GM10248 (cell line): ENCODE data around the gene SMG7.

ENCODE experiments used
- CTCF ChIA-PET: fragments of 300-600 bp; sonication (Branson Sonifier 250); formaldehyde crosslinking; extraction: SDS; loops from one replicate; lab custom pipeline; 2021; ENCODE audit warnings: antibody characterized with exemption; lab: Yijun Ruan, JAX
- POLR2A ChIA-PET: fragments of 350-650 bp; sonication (Branson Sonifier 250); formaldehyde crosslinking; extraction: SDS; loops from one replicate; lab custom pipeline; 2020; ENCODE audit warnings: antibody characterized with exemption; lab: Yijun Ruan, JAX
- DNase-seq: peaks from one replicate; pipeline ENCODE4 v3.0.0; 2012; ENCODE audit errors: extremely low spot score
- TF ChIP-seq, protein P1 (sequence below): IDR thresholded peaks from 2 replicates; pipeline ENCODE4 v1.5.1; 2012; ENCODE audit warnings: mild to moderate bottlenecking, low read depth; ENCODE audit errors: extremely low read depth, missing control alignments, control extremely low read depth

The SMG7 gene

DNA sequence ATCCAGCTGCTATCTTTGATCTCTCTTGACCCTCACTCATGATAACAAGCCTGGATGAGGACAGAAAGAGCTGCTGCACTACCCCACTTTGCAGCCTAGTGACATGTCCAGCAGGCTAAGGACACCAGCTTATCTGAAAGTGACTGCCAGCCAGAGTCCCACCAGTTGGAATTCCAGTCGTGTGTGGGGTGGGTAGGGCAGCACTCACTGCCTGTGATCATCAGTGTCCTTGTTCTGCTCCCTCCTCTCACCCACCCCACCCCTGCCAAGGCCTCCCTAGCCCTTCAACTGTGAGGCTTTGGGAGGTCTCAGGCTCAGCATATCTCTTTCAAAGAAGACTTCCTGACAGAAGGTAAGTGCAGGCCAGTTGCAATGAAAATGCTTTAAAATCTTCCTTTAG is 38.6 kb upstream of the SMG7 start:
- POLR2A ChIA-PET = no interaction called here
- no peak for DNase-seq
- CTCF ChIA-PET = interaction anchor here (2.6 kb wide), 1 partner anchor 9 kb away, joined by 13 read pairs; no protein-coding TSS in a partner anchor
- TF ChIP-seq, protein P1, sequence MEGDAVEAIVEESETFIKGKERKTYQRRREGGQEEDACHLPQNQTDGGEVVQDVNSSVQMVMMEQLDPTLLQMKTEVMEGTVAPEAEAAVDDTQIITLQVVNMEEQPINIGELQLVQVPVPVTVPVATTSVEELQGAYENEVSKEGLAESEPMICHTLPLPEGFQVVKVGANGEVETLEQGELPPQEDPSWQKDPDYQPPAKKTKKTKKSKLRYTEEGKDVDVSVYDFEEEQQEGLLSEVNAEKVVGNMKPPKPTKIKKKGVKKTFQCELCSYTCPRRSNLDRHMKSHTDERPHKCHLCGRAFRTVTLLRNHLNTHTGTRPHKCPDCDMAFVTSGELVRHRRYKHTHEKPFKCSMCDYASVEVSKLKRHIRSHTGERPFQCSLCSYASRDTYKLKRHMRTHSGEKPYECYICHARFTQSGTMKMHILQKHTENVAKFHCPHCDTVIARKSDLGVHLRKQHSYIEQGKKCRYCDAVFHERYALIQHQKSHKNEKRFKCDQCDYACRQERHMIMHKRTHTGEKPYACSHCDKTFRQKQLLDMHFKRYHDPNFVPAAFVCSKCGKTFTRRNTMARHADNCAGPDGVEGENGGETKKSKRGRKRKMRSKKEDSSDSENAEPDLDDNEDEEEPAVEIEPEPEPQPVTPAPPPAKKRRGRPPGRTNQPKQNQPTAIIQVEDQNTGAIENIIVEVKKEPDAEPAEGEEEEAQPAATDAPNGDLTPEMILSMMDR = no peak

DNA sequence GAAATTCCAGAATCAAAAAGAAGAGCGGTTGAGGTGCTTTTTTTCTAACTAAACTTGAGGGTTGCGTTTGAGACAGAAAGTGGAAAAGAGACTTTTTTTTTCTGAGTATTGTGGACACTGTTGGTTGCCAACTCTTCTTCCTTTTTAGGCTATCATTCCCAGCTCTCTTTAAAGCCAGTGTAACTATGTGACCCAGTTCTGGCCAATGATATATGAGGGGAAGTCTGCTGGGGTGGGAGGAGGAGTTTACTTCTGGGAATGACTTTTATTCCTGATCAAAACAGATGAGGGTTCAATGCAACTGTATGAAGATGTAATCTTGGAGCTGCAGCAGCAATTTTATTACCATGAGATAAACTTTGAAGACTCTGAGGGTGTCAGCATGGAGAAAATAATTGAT is 36.8 kb upstream of the SMG7 start:
- CTCF ChIA-PET = no interaction called here
- POLR2A ChIA-PET = interaction anchor here (0.6 kb wide), 1 partner anchor 339 kb away, joined by 3 read pairs; no protein-coding TSS in a partner anchor
- DNase-seq = no peak
- TF ChIP-seq, protein P1 = no peak

DNA sequence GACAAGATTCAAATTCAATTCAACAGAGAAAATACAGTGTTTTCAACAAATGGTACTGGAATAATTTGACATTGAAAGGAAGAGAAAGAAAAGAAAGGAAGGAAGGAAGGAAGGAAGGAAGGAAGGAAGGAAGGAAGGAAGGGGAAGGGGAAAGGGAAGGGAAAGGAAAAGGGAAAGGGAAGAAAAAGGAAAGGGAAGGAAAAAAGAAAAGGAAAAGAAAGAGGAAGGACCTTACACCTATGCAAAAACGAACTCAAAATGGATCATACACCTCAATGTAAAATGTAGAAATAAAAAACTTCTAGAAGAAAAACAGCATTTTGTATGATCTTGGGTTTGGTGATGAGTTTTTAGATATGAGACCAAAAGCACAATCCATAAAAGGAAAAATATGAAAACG is 34.2 kb upstream of the SMG7 start:
- POLR2A ChIA-PET = no interaction called here
- no peak for DNase-seq
- CTCF ChIA-PET = no interaction called here
- TF ChIP-seq, protein P1 = no peak

DNA sequence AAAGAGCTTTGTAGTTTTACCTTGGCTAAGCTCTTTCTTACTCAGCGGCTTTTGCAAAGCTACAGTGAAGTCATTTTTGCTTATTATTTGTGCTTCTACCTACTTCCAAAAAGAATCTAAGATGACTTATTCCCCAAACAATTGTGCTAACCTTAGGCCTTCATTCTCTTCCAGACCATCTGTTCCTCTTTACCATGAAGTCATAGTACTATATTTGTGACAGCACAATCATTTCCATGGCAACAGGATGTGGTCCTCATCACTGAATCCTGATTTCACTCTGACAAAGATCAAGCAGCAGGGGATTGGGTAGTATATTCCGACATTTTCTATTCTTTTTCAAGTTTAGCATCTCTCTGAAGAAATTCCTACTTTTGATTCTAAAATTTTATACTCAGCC is 29.3 kb upstream of the SMG7 start:
- CTCF ChIA-PET = interaction anchor here (3.6 kb wide), 1 partner anchor 11 kb away, joined by 13 read pairs; no protein-coding TSS in a partner anchor
- DNase-seq = no peak
- TF ChIP-seq, protein P1 = no peak
- POLR2A ChIA-PET = no interaction called here

DNA sequence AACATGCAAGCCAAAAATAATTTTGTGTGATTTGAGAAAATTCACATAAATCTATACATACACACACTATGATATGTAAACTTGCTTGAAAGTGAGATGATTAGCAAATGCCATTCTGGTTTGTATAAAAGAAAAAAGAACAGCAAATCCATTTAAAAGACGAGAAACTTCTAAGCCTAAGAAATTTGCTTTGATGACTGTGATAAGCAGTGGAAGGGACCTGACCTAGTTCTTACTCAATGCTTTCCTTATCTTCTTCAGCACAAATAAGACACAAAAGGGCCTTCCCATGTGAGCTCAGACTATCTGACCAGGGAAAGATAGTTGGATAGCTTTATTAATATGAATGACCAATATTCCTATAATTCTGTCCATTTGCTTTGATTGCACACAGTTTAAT is 28.8 kb upstream of the SMG7 start:
- TF ChIP-seq, protein P1 = no peak
- DNase-seq = no peak
- ChIA-PET POLR2A (no interaction called here), CTCF (interaction anchor here (3.6 kb wide), 1 partner anchor 11 kb away, joined by 13 read pairs; no protein-coding TSS in a partner anchor)

DNA sequence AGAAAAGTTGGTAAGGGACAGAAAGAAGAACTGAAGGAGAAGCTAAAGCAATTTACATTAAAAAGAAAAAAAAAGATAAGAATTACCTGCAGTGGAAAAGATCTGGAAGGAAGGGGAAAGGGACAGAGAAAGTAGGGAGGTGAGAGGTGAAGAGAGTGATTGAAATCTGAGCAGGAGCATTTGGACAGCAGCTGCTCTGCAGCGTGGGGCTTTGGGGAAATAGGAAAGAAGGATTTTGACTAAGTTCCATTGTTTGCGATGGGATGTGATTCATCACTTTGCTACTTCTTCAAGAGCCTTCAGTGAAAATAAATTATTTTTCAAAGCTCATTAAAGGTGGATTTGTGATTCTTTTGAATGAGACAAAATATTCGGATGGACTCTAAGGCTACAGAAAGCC is 28.1 kb upstream of the SMG7 start:
- no peak for DNase-seq
- POLR2A ChIA-PET = no interaction called here
- TF ChIP-seq, protein P1 = no peak
- CTCF ChIA-PET = interaction anchor here (0.7 to 3.6 kb wide), 2 partner anchors 12 to 21 kb away, joined by 3 to 13 read pairs; no protein-coding TSS in a partner anchor

DNA sequence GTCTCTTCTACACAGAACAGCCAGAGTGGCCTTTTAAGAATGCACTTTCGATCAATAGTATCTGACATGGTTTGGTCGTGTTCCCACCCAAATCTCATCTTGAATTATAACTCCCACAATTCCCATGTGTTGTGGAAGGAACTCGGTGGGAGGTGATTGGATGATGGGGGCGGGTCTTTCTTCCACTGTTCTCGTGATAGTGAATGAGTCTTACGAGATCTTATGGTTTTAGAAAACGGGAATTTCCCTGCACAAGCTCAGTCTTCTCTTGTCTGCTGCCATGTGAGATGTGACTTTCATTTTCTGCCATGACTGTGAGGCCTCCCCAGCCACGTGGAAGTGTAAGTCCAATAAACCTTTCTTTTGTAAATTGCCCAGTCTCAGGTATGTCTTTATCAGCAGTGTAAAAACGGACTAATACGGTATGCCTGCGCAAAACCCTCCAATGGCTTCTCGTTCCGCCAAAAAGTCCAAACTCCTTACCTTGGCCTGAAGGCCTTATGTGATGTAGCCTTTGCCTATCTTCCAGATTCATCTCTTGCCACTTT is 23.0 kb upstream of the SMG7 start:
- DNase-seq = no peak
- TF ChIP-seq, protein P1 = no peak
- POLR2A ChIA-PET = no interaction called here
- CTCF ChIA-PET = no interaction called here
